Left kidney (tissue), 8 donors: ENCODE data around the gene ASNS. TPM values are rescaled to one million over a fixed set of nuclear protein-coding genes. Genes with fewer than 3 reads are reported as not detected.
"Not testable (repeated sequence)": the region's sequence is repeated elsewhere in the genome, so short reads cannot be mapped to it uniquely, and the experiment has no call there.

Experiments
- DNase-seq: peaks from one replicate; pipeline ENCODE4 v3.0.0-alpha.2; 2013
- long read RNA-seq, 8 donors: transcript quantifications; one replicate each; lab custom pipeline, GENCODE V29; 2026
- polyA plus RNA-seq: library from polyadenylated mRNA; unstranded; fragments of 120-200 nt; gene quantifications from one replicate; pipeline ENCODE4 v1.2.1, GENCODE V29; 2013; ENCODE audit not compliant: insufficient read length

The ASNS gene
- 37.2 TPM for polyA plus RNA-seq
- long read RNA-seq, donor 1: 0 reads
- long read RNA-seq, donor 2, partial matches to known transcripts: 0 of 4 reads
- long read RNA-seq, donor 2, other reads (novel, unspliced or antisense): 0 of 4 reads
- long read RNA-seq, donor 3, partial matches to known transcripts: 0 of 2 reads
- long read RNA-seq, donor 3, other reads (novel, unspliced or antisense): 0 of 2 reads
- long read RNA-seq, donor 4, partial matches to known transcripts: 0 of 1 reads
- long read RNA-seq, donor 4, other reads (novel, unspliced or antisense): 0 of 1 reads
- long read RNA-seq, donor 5, transcript ASNS-202 (13 exons, 1,994 nt): major isoform, 5 of 5 reads
- long read RNA-seq, donor 5, partial matches to known transcripts: 0 of 5 reads
- long read RNA-seq, donor 5, other reads (novel, unspliced or antisense): 0 of 5 reads
- long read RNA-seq, donor 6, partial matches to known transcripts: 0 of 3 reads
- long read RNA-seq, donor 6, other reads (novel, unspliced or antisense): 0 of 3 reads
- long read RNA-seq, donor 7, transcript ASNS-202 (13 exons, 1,994 nt): major isoform, 5 of 6 reads
- long read RNA-seq, donor 7, partial matches to known transcripts: 0 of 6 reads
- long read RNA-seq, donor 7, other reads (novel, unspliced or antisense): 0 of 6 reads
- long read RNA-seq, donor 8, partial matches to known transcripts: 0 of 3 reads
- long read RNA-seq, donor 8, other reads (novel, unspliced or antisense): 0 of 3 reads

DNA sequence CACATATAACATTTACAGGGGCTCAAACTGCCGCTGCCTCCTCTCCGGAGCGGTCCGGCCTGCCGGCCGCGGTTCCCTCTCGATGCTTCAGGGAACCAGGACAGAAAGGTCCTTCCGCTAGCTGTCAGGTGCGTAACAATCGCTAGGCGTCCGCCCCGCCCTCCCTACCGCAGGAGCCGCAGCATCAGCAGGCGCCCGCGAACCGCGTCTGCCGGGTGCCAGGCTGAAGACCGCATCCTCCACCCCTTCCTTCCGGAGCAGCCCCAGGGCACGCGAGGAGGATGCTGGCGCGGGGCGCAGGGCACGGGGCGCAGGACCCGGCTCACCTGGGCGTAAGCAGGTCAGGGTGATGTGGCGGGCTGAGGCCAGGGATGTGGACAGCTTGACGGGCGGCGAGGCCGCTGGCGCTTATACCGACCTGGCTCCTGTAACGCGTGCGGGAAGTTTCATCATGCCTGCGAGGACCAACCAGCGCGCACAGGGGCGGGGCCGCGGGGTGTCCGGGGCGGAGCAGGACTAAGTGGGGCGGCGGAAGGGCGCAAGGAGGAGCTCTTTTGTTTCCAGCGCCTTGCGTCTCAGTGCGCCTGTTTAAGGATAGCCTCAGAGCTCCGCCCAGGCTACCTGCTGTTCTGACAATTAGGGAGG, at the start of gene ASNS:
Gene ASNS (minus strand): TSS at position 384 of the 645 bp plus-strand sequence. CDS start 3,252 bp downstream, outside the sequence.
- peak; percentile 89 for DNase-seq

- DNase-seq: not testable (repeated sequence)
Measured at GRCh38 chr7:97921254-97921653, 49.0 kb upstream of the ASNS start.

DNA sequence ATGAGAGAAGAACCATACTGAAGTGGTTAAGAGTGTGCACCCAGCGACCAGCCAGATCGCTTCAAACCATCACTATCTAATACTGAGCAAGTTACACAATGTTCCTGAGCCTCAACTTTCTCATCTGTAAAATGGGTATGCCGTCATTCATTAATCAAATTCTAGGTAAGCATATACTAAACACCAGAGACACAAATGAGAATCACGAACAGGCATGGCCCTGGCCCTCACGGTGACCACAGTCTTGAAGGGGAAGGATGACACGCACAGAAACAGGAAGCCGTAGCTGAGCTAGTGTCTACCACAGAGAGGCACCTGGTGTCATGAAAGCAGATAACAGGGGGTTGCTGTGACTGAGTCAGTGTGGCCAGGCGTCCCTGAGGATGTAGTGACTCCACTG, 43.1 kb upstream of the ASNS start:
- DNase-seq: not testable (repeated sequence)

GRCh38 chr7:97912294-97912693, 40.1 kb upstream of the ASNS start:
- DNase-seq: not testable (repeated sequence)

GRCh38 chr7:97896893-97897292, 24.7 kb upstream of the ASNS start:
- DNase-seq: not testable (repeated sequence)

GRCh38 chr7:97891721-97892120, 19.5 kb upstream of the ASNS start:
- not testable (repeated sequence) for DNase-seq

DNA sequence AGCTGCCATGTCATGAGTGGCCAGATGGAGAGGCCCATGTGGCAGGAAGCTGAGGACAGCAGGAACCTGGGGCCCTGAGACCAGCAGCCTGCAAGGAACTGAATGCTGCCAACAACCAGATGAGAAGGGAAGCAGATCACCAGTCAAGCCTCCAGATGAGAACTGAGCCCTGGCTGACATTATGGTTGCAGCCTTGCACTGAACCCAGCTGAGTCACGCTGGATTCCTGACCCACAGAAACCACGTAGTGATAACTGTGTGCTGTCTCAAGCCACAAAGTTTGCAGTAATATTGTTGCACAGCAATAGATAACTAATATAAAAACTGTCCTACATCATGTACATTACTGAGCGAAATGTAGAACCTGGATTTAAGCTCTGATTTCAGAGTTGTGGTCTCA, 7.3 kb upstream of the ASNS start:
- not testable (repeated sequence) for DNase-seq

- DNase-seq: not testable (repeated sequence)
Measured at GRCh38 chr7:97874894-97875293, 2.7 kb upstream of the ASNS start.

DNA sequence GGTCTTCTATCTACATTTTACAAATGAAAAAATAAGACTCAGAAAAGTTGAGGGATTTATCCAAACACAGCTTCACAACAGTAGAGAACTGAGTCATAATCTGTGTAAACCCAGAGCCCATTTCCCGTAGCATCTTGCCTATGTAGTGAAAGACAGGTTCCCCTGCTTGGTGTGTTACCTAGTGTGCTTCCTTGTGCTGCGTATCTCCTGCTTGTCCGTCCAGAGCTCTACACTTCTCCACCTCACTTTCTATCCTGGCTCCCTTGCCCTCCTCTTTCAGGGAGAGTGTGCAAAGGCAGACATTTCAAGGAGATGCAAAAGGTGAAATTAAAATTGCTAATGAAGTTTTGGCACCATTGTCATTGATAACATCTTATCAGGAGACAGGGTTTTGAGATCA, 1.4 kb upstream of the ASNS start:
- DNase-seq: no peak

DNA sequence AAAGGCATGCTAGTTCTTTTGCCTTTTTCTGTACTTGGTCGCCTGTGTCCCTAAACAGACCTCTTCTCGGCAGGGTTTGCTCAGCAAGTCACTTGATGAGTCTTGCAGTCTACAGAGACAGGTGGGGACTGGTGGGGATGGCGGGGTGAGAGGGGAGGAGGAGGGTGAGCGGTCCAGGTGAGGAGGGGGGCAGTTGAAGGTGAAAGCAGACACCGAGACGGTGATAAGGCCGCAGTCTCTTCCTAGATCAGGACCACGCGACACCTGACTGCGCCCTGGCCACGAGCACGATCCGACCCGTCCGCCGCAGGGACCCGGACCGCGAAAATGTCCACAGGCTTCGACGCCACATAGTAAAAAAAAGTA, 566 bp downstream of the ASNS start:
- DNase-seq: no peak

GRCh38 chr7:97868788-97869187, 3.4 kb downstream of the ASNS start:
- DNase-seq: no peak

- no peak for DNase-seq
Measured at GRCh38 chr7:97868314-97868713, 3.9 kb downstream of the ASNS start.

GRCh38 chr7:97865104-97865503, 7.1 kb downstream of the ASNS start:
- no peak for DNase-seq

GRCh38 chr7:97859606-97860204, 12.5 kb downstream of the ASNS start:
- no peak for DNase-seq

- no peak for DNase-seq
Measured at GRCh38 chr7:97858221-97858620, 14.0 kb downstream of the ASNS start.

- no peak for DNase-seq
Measured at GRCh38 chr7:97857544-97857943, 14.7 kb downstream of the ASNS start.

- no peak for DNase-seq
Measured at GRCh38 chr7:97851683-97852082, 20.5 kb downstream of the ASNS start.

GRCh38 chr7:97850262-97851031, 21.8 kb downstream of the ASNS start:
- DNase-seq: not testable (repeated sequence)

DNA sequence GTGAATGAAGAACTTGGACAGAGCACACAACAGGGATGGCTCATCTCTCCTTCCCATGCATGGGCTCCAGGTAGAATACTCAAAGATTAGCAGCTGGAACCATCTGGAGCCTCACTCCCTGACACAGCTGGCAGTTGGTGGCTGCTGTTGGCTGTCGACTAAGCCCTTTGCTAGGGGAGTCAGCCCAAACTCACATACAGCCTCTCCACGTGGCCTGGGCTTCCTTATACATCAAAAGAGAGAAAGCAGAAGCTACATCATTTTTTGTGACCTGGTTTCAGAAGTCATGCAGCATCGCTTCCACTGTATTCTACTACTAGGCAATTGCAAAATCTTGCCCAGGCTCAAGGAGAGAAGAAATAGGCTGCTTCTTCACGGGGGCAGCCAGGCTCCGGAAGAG, 24.4 kb downstream of the ASNS start:
- DNase-seq: no peak

GRCh38 chr7:97846945-97847344, 25.3 kb downstream of the ASNS start:
- no peak for DNase-seq

- DNase-seq: peak; percentile 30
Measured at GRCh38 chr7:97845622-97846203, 26.5 kb downstream of the ASNS start.
